ENCODE measurements around the gene ORM2.

DNA sequence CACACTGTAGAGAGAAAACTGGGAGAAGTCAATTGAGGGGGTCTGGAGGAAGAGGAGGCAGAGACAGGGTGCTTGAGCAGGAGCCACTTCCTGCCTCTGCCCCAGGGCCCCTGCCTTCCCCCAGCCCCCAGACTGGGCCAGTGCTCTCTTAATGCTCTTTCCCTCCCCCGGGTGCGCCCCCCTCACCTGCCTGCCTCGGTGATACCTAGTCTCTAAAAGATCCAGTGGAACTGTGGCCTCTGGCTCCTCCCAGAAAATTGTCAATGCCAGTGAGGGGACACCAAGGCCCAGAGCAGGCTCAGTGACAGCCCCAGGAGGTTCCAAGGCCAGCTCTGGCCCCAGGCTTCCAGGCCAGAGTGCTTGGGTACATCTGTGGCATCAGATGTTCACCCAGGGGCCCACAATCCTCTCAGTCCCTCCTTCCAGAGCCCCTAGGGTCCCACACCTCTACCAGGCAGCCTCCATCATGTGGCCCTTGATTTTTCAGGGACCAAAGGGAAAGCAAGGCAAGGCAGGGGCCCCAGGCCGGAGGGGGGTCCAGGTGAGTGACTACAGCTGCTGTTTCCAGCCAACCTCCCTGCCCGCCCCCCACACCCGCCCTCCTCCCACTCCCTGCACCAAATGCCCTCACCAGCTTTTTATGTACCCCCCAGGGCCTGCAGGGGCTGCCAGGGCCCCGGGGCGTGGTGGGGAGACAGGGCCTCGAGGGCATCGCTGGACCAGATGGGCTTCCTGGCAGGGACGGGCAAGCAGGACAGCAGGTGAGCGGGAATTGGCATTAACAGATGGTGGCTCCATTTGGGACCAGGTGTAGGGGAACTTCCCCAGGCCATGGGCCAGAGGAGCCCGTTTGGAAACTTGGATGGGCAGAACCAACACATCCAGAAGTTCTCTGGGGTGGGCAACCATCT, 39.8 kb upstream of the ORM2 start:
- TF ChIP-seq, protein P1, sequence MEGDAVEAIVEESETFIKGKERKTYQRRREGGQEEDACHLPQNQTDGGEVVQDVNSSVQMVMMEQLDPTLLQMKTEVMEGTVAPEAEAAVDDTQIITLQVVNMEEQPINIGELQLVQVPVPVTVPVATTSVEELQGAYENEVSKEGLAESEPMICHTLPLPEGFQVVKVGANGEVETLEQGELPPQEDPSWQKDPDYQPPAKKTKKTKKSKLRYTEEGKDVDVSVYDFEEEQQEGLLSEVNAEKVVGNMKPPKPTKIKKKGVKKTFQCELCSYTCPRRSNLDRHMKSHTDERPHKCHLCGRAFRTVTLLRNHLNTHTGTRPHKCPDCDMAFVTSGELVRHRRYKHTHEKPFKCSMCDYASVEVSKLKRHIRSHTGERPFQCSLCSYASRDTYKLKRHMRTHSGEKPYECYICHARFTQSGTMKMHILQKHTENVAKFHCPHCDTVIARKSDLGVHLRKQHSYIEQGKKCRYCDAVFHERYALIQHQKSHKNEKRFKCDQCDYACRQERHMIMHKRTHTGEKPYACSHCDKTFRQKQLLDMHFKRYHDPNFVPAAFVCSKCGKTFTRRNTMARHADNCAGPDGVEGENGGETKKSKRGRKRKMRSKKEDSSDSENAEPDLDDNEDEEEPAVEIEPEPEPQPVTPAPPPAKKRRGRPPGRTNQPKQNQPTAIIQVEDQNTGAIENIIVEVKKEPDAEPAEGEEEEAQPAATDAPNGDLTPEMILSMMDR (IDR thresholded peaks at IDR 0.05), result no peak
- no peak for TF ChIP-seq POLR2A (IDR thresholded peaks at IDR 0.05)

Data from tibial nerve (tissue), 3 donors.